ENCODE measurements around the gene MYBPC3. TPM values are rescaled to one million over a fixed set of nuclear protein-coding genes. Genes with fewer than 3 reads are reported as not detected.

The MYBPC3 gene
- total RNA-seq, 4 donors from 2014 or later, result not detected

- peak in 1 of 2 donors; percentile 29 for DNase-seq (ENCODE audit: low spot score in 2 of 2)
- intact Hi-C loops (cut with DNase I; ENCODE audit: low total_unique reads), result no loop called here
- no peak for TF ChIP-seq CTCF (IDR thresholded peaks at IDR 0.05)
- TF ChIP-seq POLR2A (IDR thresholded peaks at IDR 0.05), result no peak
- WGBS, 2 donors, result 90 to 92% methylated on average over 13 of the region's 13 CpGs
- no peak overlapping the region for H3K4me3 ChIP-seq (ENCODE audit: low read depth, poor library complexity, severe bottlenecking)
Observed at GRCh38 chr11:47285969-47286770, 66.3 kb downstream of the MYBPC3 start.

- 91 to 95% methylated on average over 4 of the region's 4 CpGs for WGBS, 2 donors
- no peak overlapping the region for H3K4me3 ChIP-seq (ENCODE audit: low read depth, poor library complexity, severe bottlenecking)
- intact Hi-C loops (cut with DNase I; ENCODE audit: low total_unique reads), result no loop called here
- no peak for TF ChIP-seq CTCF (IDR thresholded peaks at IDR 0.05)
- TF ChIP-seq POLR2A (IDR thresholded peaks at IDR 0.05), result no peak
- peak in 1 of 2 donors; percentile 75 for DNase-seq (ENCODE audit: low spot score in 2 of 2)
Observed at GRCh38 chr11:47284151-47284550, 68.4 kb downstream of the MYBPC3 start.

GRCh38 chr11:47282462-47282861 is 70.0 kb downstream of the MYBPC3 start:
- H3K4me3 ChIP-seq (ENCODE audit: low read depth, poor library complexity, severe bottlenecking), result no peak overlapping the region
- TF ChIP-seq CTCF (IDR thresholded peaks at IDR 0.05) (no peak), POLR2A (IDR thresholded peaks at IDR 0.05) (no peak)
- no peak for DNase-seq (ENCODE audit: low spot score in 2 of 2)
- intact Hi-C loops (cut with DNase I; ENCODE audit: low total_unique reads), result no loop called here
- WGBS, 2 donors, result 96% methylated on average over 7 of the region's 7 CpGs

Small RNA genes lying within 50 kb of the gene (microRNA-seq; reads per million reads assigned to microRNA genes)
- gene MIR4487 (ENCODE audit: borderline number of aligned reads in 1 of 2, borderline replicate concordance in 2 of 2), result 0 reads per million in 2 donors

Other genes with a start within 250 kb of the MYBPC3 start
- gene ARFGAP2, start 175.8 kb downstream of the MYBPC3 start, total RNA-seq, result 100 to 1,000 TPM; 105 to 239 (median 157) TPM
- 10 to 100 TPM; 47.7 to 73.5 (median 58.4) TPM for gene PACSIN3, start 166.3 kb downstream of the MYBPC3 start, total RNA-seq
- 10 to 100 TPM; 53.2 to 85.7 (median 66.0) TPM for gene DDB2, start 137.7 kb downstream of the MYBPC3 start, total RNA-seq
- gene ACP2, start 103.9 kb downstream of the MYBPC3 start, total RNA-seq, result 10 to 100 TPM; 20.2 to 38.9 (median 21.9) TPM
- gene NR1H3, start 94.7 kb downstream of the MYBPC3 start, total RNA-seq, result 10 to 100 TPM; 18.5 to 34.6 (median 23.4) TPM
- 10 to 100 TPM; 43.2 to 65.5 (median 51.5) TPM for gene MADD, start 82.6 kb downstream of the MYBPC3 start, total RNA-seq
- gene SPI1, start 25.8 kb upstream of the MYBPC3 start, total RNA-seq, result 10 to 100 TPM in 2 of 4 donors, 1 to 10 TPM in 2; 7.7 to 13.4 (median 10.6) TPM
- gene SLC39A13, start 55.9 kb upstream of the MYBPC3 start, total RNA-seq, result 10 to 100 TPM; 22.9 to 59.2 (median 46.4) TPM
- 100 to 1,000 TPM in 3 of 4 donors, 10 to 100 TPM in 1; 81.0 to 164 (median 118) TPM for gene PSMC3, start 73.7 kb upstream of the MYBPC3 start, total RNA-seq
- under 1 TPM in 1 of 4 donors, not detected in 3; 0.49 TPM for gene RAPSN, start 96.4 kb upstream of the MYBPC3 start, total RNA-seq
- 10 to 100 TPM; 58.1 to 87.1 (median 78.5) TPM for gene CELF1, start 200.4 kb upstream of the MYBPC3 start, total RNA-seq
- 100 to 1,000 TPM in 1 of 4 donors, 10 to 100 TPM in 3; 84.1 to 111 (median 90.1) TPM for gene PTPMT1, start 212.9 kb upstream of the MYBPC3 start, total RNA-seq
- 10 to 100 TPM; 19.4 to 28.6 (median 24.9) TPM for gene KBTBD4, start 226.3 kb upstream of the MYBPC3 start, total RNA-seq
- gene NDUFS3, start 226.4 kb upstream of the MYBPC3 start, total RNA-seq, result 100 to 1,000 TPM in 1 of 4 donors, 10 to 100 TPM in 3; 46.9 to 104 (median 67.7) TPM
- 1 to 10 TPM in 2 of 4 donors, under 1 TPM in 1, not detected in 1; 0.46 to 6.3 (median 1.4) TPM for gene FAM180B, start 234.0 kb upstream of the MYBPC3 start, total RNA-seq
- gene C1QTNF4, start 241.7 kb upstream of the MYBPC3 start, total RNA-seq, result 1 to 10 TPM in 2 of 4 donors, under 1 TPM in 2; 0.30 to 3.5 (median 1.3) TPM